Activated CD8-positive, alpha-beta memory T cell treated with anti-CD3 and anti-CD28 coated beads, Interleukin-2, amount 50 U/mL, for 24 hours (primary cell): ENCODE measurements around the gene COPA.
A peak's percentile ranks its signal among the peaks of the same experiment; 100 is the strongest.

Experiments used
- DNase-seq: peaks from one replicate; pipeline ENCODE4 v3.0.0-alpha.2; 2020; ENCODE audit errors: extremely low read depth

COPA gene

DNA sequence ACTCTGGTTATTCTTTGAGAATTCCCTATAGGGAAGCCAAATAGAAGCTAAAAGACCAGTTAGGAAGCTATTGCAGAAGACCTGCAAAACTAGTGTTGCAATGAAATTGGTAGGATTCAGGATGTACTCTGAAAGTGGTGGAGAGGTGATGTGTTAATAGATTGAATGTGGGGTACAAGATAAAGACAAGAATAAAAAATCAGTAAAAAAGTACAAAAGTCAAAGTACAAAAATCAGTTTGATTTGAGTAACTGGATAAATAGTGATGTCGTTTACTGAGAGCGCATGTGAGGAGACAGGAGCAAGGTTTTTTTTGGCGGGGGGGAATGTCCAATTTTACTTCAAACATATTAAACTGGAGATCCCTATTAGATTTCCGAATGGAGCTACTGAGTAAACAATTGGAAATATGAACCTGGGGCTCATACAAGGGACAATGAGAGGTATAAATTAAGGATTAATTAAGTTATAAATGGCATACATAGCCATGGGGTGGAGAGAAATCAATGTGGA lies 78.2 kb downstream of the COPA start:
- no peak for DNase-seq

DNA sequence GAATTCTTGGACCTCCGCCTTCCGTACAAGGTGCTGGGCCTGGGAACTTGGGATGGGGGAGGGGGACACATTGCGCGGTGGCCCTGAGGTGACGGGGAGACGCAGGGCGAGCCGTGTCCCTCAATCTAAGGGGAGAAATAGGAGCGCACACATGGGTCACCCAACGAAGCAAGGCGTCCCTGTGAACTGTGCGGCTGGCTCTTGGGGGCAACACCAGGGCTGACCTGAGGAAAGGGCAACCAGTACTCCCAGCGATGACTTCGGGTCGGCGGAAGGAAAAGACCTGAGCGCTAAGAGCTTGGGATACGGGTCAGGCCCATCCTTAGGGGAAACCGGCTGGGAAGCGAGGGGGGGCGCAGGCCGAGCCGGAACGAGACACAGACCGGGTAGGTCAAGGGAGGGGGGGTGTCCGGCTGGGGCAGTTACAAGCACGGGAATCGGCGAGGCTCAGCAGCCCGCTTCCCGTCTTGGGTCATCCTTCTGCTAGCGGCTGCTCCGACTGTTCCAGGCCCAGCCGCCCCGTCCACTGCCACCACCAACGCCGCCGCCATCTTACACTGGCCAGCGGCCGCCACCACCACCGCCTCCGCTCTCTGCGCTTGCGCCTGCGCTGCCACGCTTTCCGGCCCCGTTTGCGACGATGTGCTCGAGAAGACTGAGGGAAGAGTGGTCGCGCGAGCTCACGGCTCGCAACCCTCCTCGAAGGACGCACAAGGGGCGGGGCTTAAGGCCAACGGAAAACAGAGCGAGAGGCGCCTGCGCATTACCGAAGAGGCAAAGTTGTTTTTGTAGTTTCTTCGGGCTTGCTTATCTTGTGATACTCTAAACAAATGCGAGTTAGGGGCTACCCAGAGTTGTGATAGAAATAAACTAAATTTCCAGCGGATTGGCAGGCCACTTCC lies 80.9 kb downstream of the COPA start, which contains the start of gene DCAF8:
Gene DCAF8, minus strand, starts transcription at position 657 of the 902 bp plus-strand sequence. CDS start 18,541 bp downstream, outside the sequence.
- DNase-seq: peak; percentile 96

DNA sequence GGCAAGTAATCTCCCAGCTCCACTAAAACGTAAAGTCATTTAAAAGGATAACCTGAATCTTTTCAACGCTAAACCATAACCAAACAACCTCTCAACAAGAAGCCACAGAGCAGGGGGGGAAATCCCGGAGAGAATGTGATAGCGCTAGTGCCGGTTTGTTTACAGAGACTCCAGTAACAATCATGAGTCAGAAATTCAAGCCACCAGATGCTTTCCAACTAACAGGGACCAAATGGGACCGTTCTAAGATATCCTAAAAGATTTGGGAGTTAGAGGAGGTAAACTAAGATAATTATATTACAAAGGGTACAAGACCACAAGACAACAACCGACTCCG lies 81.5 kb downstream of the COPA start:
- peak; percentile 52 for DNase-seq

DNA sequence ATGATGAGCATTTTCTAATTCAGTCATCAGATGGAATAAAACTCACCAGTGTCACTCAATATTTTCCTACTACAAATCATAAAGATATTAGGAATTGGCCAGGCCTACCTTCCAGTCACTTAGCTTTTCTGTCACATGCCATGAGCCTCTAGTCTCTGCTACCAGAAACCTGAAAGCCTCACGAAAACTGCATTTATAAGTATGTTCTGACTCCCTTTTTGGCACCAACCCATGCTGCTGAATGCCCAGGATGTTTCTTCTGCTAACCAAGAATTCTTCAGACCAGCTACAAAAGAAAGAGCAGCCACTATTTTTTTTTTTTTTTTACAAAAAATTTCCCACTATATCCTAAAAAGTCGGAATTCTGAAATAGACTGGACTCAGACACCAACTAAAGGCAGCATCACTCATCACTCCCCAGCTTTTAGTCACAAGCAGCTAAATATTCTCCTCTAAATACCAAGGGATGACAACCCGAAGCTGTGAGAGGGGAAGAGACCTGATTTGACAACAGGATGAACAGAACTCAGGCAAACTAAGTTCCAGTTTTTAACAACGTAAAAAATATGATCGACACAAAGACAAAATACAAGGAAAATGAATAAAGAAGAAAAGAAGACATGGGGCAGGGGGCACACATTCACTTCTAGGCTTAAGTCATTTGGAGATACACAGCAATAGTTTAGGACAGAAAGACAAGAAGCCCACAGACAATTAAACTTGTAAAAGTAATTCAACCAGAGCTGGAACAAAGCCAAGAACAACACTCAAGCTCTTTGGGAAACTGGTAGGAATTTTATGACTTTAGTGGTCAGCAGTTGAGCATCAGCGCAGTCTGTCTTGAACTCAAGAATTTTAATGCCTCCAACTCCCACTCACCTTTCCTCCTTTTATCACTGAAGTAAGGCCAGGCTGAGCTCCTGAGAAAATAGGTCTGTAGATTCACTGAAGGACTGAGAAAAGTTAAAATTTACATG lies 82.4 kb downstream of the COPA start:
- no peak for DNase-seq

DNA sequence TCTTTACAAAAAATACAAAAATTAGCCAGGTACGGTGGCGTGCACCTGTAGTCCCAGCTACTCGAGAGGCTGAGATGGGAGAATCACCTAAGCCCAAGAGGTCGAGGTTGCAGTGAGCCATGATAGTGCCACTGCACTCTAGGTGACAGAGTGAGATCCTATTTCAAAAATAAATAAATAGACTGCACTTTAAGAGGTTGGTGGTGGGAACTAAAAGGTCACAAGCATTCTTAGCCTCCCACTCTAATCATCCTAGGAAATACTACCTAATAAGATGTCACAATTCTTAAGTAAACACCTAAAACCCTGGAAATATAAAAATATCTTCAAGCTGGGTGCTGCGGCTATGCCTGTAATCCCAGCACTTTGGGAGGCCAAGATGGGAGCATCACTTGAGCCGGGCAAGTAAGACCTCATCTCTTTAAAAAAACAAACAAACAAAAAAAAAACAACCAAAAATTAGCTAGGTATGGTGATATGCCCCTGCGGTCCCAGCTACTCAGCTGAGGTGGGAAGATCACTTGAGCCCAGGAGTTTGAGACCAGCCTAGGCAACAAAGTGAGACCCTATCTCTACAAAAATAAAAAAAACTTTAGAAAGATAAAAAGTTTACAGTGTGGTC lies 84.8 kb downstream of the COPA start:
- DNase-seq: no peak

DNA sequence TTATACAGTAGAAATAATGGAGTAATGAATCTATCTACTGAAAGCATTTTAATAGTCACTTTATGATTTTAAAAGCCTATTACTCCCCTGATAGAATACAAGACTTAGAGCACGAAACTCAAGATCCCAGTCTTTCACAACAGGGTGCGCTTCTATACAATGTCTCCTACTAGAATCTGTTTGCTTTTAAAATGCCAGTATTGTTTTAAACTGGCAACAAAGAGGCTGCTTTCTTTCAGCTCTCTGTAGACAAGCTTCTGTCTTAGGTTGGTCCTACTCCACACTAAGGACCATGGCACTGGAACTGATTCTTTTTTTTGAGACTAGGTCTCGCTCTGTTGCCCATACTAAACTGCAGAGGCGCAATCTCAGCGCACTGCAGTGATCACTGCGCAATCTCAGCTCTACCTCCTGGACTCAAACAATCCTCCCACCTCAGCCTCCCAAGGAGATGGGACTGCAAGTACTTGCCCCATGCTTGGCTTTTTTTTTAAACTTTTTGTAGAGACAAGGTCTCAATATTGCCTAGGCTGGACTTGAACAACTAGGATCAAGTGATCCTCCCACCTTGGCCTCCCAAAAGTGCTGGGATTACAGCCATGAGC lies 85.5 kb downstream of the COPA start:
- DNase-seq: no peak

DNA sequence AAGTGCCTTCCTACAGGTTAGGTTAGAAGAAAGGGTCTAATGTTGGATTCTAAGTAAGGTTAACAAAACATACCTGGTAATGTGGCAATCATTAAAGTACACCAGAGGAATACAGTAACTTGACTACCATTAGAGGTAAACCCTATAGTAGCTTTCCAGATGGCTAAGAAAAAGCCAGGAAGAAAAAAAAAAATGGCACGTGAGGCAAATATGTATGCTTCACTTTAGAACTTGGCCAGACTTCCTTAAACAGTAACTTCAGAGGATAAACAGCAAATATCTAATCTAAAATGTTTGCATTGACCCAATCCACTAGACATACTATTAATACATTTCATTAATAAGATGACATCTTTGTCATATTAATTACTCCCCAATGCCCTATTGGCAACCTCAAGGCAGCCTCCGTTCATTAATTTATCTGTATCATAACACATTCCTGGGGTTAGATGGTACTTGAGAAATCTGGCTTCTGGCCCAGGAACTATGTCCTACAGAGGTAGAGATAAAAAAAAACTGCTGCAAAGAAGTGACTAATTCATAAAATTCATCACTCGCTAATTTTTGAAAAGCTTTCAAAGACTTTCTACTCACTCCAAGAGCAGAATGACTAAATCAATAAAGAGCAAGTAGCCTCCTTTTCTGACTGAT lies 86.5 kb downstream of the COPA start:
- DNase-seq: no peak

DNA sequence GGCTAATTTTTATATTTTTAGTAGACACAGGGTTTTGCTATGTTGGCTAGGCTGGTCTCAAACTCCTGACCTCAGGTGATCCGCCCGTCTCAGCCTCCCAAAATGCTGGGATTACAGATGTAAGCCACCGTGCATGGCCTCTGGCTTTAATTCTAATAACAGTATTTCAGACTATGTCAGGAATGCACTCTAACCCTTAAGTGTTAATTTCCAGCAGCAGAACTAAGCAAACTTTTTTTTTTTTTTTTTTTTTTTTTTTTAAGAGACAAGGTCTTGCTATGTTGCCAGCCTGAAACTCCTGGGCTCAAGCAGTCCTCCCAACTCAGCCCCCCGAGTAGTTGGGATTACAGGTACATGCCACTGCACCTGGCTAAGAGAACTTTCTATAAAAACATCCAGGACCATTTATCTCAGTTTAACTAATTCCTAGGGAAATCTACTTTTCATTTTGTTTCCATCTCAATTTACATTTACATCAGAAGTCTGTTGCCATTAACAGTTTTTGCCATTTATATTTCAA lies 87.2 kb downstream of the COPA start:
- no peak for DNase-seq

DNA sequence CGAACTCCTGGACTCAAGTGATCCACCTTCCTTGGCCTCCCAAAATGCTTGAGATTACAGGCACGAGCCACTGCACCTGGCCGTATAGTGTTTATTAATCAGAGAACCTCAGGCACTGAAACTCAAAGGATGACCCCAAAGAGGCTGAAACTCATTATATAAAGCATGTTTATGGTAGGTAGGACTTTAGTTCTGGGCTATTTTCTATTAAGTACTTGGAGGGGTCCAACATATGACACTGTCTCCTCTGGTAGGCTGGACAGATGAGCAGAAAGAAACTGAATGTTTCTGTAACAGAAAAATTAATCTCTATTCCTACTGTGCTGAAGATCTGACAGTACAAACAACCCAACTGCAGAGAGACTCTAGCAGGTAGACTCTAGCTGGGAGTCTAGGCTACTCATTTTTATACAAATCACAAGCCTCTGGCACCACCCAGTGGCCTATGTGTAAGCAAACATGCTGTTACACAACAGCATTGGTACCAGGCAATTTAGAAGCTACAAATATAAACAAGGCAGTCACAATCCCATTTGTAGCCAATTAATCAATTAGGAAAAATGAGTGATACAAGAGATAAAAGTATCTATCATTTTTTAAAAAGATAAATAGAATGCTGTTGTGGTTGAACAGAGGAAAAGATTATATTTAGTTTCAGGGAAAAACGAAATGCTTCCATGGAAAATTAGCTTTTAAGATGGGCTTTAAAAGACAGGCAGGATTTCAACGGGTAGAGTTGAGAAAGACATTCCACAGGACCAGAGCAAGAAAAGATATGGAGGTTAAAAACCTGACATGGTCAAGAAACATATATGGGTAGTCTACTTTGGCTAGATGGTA lies 91.1 kb downstream of the COPA start:
- DNase-seq: no peak

DNA sequence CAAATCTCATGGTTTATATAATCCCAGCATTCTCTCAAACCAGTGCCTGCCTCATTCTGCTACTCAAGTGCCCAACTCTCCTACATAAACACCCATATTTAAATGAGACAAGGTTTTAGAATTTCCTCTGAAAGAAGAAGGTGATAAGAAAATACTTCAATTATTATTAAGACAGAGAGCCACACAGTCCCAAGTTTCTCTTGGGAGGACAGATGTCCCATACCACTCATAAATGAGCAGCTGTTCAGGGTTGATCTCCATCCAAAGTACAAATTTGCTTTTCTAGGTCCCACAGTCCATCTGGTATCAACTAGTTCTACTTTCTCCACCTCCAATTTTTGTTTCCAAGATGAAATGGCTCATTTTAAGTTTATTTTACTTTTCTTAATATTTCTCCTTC lies 92.0 kb downstream of the COPA start:
- no peak for DNase-seq

DNA sequence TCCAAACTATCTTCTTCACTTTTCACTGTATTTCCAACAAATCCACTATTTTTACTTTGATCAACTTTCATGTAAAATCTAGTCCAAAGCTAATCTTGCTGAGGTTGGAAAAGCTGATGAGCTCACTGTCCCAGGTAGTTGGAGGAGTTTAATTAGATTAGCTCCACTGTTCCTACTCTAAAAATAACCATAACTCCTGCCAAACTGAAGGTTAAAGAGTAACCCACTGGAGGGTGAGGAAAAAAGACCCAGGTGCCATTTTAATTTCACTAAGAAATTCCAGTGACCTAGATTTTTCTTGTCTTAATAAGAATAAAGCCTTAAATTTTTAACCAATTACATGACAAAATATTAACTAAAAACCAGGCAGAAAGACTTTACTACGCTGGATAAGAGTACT lies 96.0 kb downstream of the COPA start:
- no peak for DNase-seq

DNA sequence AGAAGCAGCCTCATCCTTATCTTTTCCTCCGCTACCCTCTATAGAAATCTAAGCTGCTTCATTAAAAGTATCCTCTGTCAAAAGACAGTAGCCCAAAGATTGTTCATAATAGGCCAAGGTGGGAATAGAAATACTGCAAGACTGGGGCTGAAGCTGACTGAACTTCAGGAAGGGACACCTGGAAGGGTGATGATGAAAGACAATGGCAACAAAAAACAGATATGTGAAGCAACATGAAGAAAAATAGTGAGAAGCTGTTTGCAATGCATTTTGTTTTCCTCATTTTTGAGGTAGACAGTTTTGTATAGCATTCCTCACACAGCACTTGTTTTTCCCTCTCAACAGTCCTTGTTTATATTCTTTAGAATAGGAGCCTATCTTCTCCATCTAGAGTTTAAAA lies 97.6 kb downstream of the COPA start:
- DNase-seq: no peak

DNA sequence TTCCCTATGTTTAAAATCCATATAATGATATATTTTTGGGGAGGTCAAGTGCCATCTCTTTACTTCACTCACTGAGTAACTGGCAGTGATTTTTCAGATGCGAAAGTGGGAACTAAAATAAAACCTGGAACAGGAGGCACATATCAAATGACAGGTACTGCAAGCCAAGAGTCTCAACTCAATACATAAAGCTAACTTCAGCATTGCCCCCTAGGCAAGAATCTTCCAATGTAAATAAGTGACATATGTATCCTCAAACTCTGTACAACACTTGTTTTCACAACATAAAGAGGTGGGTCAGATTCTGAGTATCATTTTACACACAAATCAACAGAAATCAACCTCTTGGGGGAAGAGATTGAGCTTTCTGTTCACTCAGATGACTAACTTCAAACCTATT lies 98.8 kb downstream of the COPA start:
- DNase-seq: no peak

DNA sequence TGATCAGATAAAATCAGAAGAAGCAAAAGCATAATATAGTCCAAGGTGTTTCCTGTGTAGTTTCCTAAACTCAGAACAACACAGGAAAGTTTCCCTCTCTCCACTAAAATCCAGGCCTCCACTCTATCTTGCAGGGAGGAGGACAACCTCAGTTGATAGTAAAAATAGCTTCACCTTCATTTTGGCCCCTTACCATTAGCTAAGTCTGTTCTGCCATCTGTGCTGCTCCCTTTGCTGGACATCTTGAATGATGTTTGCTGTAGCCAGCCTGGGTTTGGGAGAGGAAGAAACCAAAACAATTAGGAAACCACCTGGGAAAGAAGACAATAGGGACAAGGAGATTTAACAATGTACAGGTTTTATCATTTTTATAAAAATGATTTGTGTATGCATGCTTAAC lies 99.3 kb downstream of the COPA start:
- DNase-seq: no peak

DNA sequence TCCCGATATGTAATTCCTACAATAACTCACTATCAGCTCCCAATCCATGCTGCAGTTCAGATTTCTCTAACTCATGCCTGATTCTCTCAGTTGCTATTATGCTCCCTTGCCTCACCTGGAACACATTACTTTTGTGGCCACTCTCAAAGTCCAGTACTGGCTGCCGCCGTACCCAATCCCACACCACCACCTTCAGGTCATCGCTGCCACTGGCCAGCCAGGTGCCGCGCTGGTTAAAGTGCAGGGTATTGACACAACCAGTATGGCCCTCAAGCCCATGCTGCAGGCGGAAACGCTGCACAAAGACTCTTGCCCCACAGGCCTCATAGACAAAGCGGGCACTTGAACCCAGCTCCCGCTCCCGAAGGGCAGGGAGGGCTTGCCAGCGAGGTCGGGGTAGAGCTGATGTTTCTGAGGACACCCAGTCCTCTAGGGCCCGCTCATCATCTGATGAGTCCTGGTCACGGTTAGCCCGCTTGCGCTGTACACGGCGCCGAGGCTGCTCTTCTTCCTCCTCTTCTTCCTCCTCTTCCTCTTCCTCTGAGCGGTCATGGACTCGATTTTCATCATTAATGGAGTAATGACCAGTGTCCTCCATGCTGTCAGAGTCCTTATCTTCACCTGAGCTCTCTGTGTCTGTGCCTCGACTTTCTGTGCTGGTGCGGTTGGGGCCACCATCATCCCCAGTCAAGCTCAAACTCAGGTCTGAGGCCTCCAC lies 103.3 kb downstream of the COPA start:
- no peak for DNase-seq
